ENCODE results near the gene LRRC4C. TPM values are rescaled to one million over a fixed set of nuclear protein-coding genes. Genes with fewer than 3 reads are reported as not detected.

The LRRC4C gene
- polyA plus RNA-seq, 3 donors, result 13.3 to 16.6 (median 16.6) TPM

- no peak for DNase-seq (ENCODE audit: low read depth in 3 of 3, low spot score in 2 of 3)
Observed at GRCh38 chr11:41274831-41275230, 184.6 kb downstream of the LRRC4C start.

- no peak for DNase-seq (ENCODE audit: low read depth in 3 of 3, low spot score in 2 of 3)
Observed at GRCh38 chr11:41273908-41274307, 185.5 kb downstream of the LRRC4C start.

- no peak for DNase-seq (ENCODE audit: low read depth in 3 of 3, low spot score in 2 of 3)
Observed at GRCh38 chr11:41267451-41267850, 192.0 kb downstream of the LRRC4C start.

GRCh38 chr11:41256041-41256440 is 203.4 kb downstream of the LRRC4C start:
- DNase-seq (ENCODE audit: low read depth in 3 of 3, low spot score in 2 of 3), result no peak

- DNase-seq (ENCODE audit: low read depth in 3 of 3, low spot score in 2 of 3), result no peak
Observed at GRCh38 chr11:41254966-41255365, 204.5 kb downstream of the LRRC4C start.

GRCh38 chr11:41250408-41250935 is 209.0 kb downstream of the LRRC4C start:
- no peak for DNase-seq (ENCODE audit: low read depth in 3 of 3, low spot score in 2 of 3)

- no peak for DNase-seq (ENCODE audit: low read depth in 3 of 3, low spot score in 2 of 3)
Observed at GRCh38 chr11:41247621-41248020, 211.8 kb downstream of the LRRC4C start.

GRCh38 chr11:41246399-41246745 is 213.1 kb downstream of the LRRC4C start:
- DNase-seq (ENCODE audit: low read depth in 3 of 3, low spot score in 2 of 3), result no peak

- no peak for DNase-seq (ENCODE audit: low read depth in 3 of 3, low spot score in 2 of 3)
Observed at GRCh38 chr11:41245704-41246398, 213.6 kb downstream of the LRRC4C start.

GRCh38 chr11:41245184-41245583 is 214.3 kb downstream of the LRRC4C start:
- DNase-seq (ENCODE audit: low read depth in 3 of 3, low spot score in 2 of 3), result no peak

GRCh38 chr11:41237382-41237781 is 222.1 kb downstream of the LRRC4C start:
- peak in 1 of 3 donors; percentile 32 for DNase-seq (ENCODE audit: low read depth in 3 of 3, low spot score in 2 of 3)

GRCh38 chr11:41235668-41236067 is 223.8 kb downstream of the LRRC4C start:
- no peak for DNase-seq (ENCODE audit: low read depth in 3 of 3, low spot score in 2 of 3)

- no peak for DNase-seq (ENCODE audit: low read depth in 3 of 3, low spot score in 2 of 3)
Observed at GRCh38 chr11:41225856-41226633, 233.4 kb downstream of the LRRC4C start.

GRCh38 chr11:41222236-41222635 is 237.2 kb downstream of the LRRC4C start:
- no peak for DNase-seq (ENCODE audit: low read depth in 3 of 3, low spot score in 2 of 3)

GRCh38 chr11:41206388-41206787 is 253.1 kb downstream of the LRRC4C start:
- no peak for DNase-seq (ENCODE audit: low read depth in 3 of 3, low spot score in 2 of 3)

GRCh38 chr11:41201156-41201555 is 258.3 kb downstream of the LRRC4C start:
- peak; percentile 10 to 25 (median 15) for DNase-seq (ENCODE audit: low read depth in 3 of 3, low spot score in 2 of 3)

GRCh38 chr11:41190437-41191082 is 268.9 kb downstream of the LRRC4C start:
- no peak for DNase-seq (ENCODE audit: low read depth in 3 of 3, low spot score in 2 of 3)

GRCh38 chr11:41189701-41190436 is 269.6 kb downstream of the LRRC4C start:
- no peak for DNase-seq (ENCODE audit: low read depth in 3 of 3, low spot score in 2 of 3)

GRCh38 chr11:41177791-41178190 is 281.7 kb downstream of the LRRC4C start:
- DNase-seq (ENCODE audit: low read depth in 3 of 3, low spot score in 2 of 3), result no peak

GRCh38 chr11:41175304-41175972 is 284.0 kb downstream of the LRRC4C start:
- no peak for DNase-seq (ENCODE audit: low read depth in 3 of 3, low spot score in 2 of 3)
